Fibroblast of pulmonary artery (primary cell): Measurements from ENCODE around the gene XYLT1.

Experiments
- DNase-seq: peaks from one replicate; pipeline ENCODE4 v3.0.0-alpha.2; 2010; ENCODE audit warnings: low read depth
- H3K4me3 ChIP-seq: replicated peaks from 2 replicates; pipeline ENCODE4 v1.5.1; 2011; ENCODE audit warnings: low read depth, mild to moderate bottlenecking, control low read depth, low read length, moderate library complexity
- TF ChIP-seq, protein P1 (sequence below): IDR thresholded peaks from 2 replicates; pipeline ENCODE4 v1.5.1; 2011; ENCODE audit warnings: mild to moderate bottlenecking, control low read depth, low read length, inconsistent platforms; ENCODE audit errors: missing control alignments

XYLT1 gene

DNA sequence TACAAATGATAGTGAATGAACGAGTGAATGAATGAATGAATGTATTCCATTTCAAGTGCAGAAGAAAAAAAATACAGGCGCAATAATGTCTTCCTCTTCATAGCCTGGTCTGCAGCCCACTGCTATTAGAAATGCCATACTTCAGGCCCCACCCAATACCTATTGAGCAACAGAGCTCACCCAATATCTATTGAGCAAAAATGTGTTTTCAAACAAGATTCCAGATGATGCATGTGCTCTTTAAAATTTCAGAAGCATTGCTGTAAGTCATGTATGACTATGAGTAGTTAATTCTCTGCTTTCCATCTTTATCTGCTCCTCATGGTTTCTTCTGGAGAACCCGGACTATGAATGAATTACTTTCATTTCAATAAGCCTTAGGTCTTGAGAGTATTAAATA is 308.2 kb downstream of the XYLT1 start:
- TF ChIP-seq, protein P1, sequence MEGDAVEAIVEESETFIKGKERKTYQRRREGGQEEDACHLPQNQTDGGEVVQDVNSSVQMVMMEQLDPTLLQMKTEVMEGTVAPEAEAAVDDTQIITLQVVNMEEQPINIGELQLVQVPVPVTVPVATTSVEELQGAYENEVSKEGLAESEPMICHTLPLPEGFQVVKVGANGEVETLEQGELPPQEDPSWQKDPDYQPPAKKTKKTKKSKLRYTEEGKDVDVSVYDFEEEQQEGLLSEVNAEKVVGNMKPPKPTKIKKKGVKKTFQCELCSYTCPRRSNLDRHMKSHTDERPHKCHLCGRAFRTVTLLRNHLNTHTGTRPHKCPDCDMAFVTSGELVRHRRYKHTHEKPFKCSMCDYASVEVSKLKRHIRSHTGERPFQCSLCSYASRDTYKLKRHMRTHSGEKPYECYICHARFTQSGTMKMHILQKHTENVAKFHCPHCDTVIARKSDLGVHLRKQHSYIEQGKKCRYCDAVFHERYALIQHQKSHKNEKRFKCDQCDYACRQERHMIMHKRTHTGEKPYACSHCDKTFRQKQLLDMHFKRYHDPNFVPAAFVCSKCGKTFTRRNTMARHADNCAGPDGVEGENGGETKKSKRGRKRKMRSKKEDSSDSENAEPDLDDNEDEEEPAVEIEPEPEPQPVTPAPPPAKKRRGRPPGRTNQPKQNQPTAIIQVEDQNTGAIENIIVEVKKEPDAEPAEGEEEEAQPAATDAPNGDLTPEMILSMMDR: no peak
- H3K4me3 ChIP-seq: no peak overlapping the region
- DNase-seq: no peak

DNA sequence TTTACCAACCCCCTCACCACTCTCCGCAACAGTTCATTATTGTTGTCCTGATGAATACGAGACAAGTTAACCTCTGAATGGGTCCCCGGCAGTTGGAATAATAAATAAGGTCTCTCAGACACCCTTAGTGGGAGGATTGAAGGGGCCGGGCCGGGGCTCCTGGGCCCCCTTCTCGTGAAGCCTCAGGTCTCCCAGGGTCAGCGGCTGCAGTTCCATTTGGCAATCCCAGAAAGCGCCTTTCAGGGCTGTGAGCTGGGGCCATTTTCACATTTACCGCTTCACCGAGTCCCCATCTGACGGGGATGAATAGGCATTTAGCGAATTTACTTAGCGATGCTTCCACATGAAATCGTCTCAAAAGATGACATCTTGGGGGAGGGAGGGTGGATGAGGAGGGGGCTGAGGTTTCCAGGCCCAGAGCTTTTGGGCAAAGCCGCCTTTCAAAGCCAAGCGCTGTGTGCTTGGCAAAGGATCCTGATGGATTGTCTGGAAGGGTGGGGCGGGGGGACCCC is 309.8 kb downstream of the XYLT1 start:
- no peak for DNase-seq
- H3K4me3 ChIP-seq: no peak overlapping the region
- TF ChIP-seq, protein P1: no peak

DNA sequence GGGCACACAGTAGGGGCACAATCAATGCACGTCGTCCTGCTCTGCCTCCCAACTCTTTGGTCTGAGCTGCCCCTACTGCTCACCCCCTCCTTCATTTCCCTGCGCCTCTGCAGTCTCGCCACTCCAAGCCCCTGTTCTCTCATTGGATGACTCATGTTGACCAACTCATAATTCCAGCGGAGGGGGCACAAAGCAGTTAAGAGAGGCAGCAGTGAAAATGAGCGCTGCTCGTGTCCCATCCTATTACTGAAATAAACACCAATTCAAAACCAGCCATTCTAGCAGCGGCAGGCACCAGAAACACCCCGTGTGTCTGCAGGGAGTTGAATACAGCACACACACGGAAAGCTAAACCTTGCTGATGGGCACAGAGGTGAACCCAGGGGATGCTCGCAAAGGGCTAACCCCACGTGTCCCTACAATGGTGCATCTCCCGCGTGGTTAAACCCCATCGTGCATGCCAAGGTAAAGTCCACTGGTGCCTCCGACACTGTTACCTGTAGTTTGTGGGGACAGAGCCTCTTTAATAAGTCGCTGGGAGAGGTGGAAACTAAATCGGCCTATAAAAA is 310.4 kb downstream of the XYLT1 start:
- TF ChIP-seq, protein P1: no peak
- no peak for DNase-seq
- H3K4me3 ChIP-seq: no peak overlapping the region

DNA sequence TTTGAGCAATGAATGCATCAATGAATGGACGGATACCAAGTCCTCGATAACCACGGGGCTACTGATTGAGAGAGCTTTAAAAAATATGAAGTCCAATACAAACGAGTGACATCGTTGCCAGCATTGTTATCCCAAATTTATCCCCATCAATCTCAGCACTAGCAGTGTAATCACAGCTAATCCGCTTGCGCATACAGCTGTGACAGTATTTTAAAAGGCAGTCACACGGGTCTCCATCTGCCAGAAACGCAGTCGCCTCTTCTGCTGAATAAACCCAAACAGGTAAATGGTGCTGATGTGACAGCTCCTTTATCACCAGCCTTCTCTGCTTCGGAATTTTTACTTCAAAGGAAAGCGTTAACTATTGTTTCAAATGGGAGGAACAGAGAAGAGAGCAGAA is 311.1 kb downstream of the XYLT1 start:
- DNase-seq: no peak
- TF ChIP-seq, protein P1: no peak

DNA sequence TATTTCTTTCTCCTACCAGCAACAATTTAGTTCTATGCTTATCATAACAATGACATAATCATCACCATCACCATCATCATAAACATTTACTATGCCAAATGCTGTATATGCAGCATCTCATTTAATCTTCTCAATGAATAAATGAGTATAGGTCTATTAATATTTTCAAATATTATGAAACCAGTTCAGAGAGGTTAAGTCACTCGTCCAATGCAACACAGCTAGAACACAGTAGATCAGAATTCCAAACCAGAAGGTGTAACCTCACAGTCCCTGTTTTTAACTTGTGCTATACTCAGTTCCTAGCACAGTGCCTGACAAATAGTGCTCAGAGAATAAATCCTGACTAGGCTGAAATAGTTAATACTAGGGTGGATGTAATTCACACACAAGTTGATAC is 314.8 kb downstream of the XYLT1 start:
- DNase-seq: no peak
- TF ChIP-seq, protein P1: no peak
- no peak overlapping the region for H3K4me3 ChIP-seq

More for the DNA sequence above, 311.1 kb downstream of the XYLT1 start:
- no peak overlapping the region for H3K4me3 ChIP-seq

DNA sequence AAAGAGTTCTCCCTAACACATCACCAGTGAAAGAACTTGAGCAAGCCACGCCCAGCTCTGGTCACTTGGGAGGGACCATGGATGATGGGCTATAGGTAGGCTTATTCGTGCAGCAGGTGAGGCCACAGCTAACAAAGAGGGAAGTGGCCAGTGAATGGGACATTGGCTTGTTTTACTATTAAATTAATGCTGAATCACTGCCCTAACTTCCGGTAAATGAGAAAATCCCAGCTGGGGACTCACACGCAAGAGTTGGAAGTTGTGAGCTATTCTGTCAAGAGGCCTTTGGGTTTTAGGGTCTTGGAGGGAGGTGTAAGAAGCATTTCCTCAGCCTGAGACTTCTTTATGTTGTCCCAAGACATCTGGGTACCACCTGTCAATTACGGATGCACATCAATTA is 315.3 kb downstream of the XYLT1 start:
- no peak for DNase-seq
- TF ChIP-seq, protein P1: no peak
- no peak overlapping the region for H3K4me3 ChIP-seq

DNA sequence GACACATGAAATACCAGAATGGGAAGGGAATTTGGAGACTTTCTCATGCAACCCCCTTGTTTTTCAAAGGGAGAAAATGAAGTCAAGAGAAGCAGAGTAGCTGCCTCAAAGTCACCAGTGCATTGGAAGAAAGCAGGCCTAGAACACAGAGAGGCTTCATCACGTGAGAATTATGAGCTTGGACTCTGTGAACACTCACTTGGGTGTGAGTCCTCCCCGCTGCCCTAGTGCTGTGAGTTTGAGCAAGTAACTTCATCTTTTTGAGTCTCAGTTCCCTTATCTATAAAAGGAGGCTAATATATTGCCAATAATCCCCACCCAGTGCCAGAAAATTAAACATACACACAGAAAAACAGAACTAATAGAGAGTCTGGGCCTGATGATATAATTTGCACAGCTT is 315.8 kb downstream of the XYLT1 start:
- H3K4me3 ChIP-seq: no peak overlapping the region
- TF ChIP-seq, protein P1: no peak
- no peak for DNase-seq
